CD4-positive, alpha-beta memory T cell (primary cell): ENCODE data around the gene MYOZ1. TPM values are rescaled to one million over a fixed set of nuclear protein-coding genes. Genes with fewer than 3 reads are reported as not detected.
A peak's percentile ranks its signal among the peaks of the same experiment; 100 is the strongest.

Experiments used
- CTCF ChIA-PET: fragments of 350-600 bp; sonication (Branson Sonifier 250); formaldehyde crosslinking; loops from one replicate; lab custom pipeline; 2021; ENCODE audit warnings: inconsistent platforms; ENCODE audit not compliant: partially characterized antibody; lab: Charles Lee
- POLR2A ChIA-PET: fragments of 350-600 bp; sonication (Branson Sonifier 250); formaldehyde crosslinking; loops from one replicate; lab custom pipeline; 2021; ENCODE audit not compliant: partially characterized antibody; lab: Charles Lee
- DNase-seq, 5 donors: peaks; one replicate each; pipeline versions ENCODE4 v3.0.0 to v3.0.0-alpha.2; 2020 to 2022; ENCODE audit warnings: mixed read lengths in 1 of 5
- H3K27ac ChIP-seq: one replicate; pipeline ENCODE4 v1.7.0; 2013; ENCODE audit warnings: low read depth, low read length
- H3K27me3 ChIP-seq: 2 replicates; pipeline ENCODE4 v1.7.0; 2013; ENCODE audit warnings: mild to moderate bottlenecking, low read length, moderate library complexity; ENCODE audit not compliant: insufficient read depth
- H3K36me3 ChIP-seq: 2 replicates; pipeline ENCODE4 v1.7.0; 2013; ENCODE audit warnings: mild to moderate bottlenecking, low read length, moderate library complexity; ENCODE audit not compliant: insufficient read depth
- H3K4me1 ChIP-seq: 2 replicates; pipeline ENCODE4 v1.7.0; 2013; ENCODE audit warnings: mild to moderate bottlenecking, low read length, moderate library complexity; ENCODE audit not compliant: insufficient read depth
- H3K4me3 ChIP-seq, 2 donors: one replicate each; pipeline ENCODE4 v1.7.0; 2013; ENCODE audit warnings: low read length in 2 of 2, mild to moderate bottlenecking in 1 of 2
- H3K9me3 ChIP-seq, 2 donors: one replicate each; pipeline ENCODE4 v1.7.0; 2013; ENCODE audit warnings: low read length in 2 of 2, control low read depth in 1 of 2; ENCODE audit not compliant: control insufficient read depth in 1 of 2
- H3K27ac Mint-ChIP-seq, 7 donors: one replicate each; pipeline ENCODE4 v1.8.0; 2020 to 2021; ENCODE audit warnings: mixed read lengths in 7 of 7, mild to moderate bottlenecking in 6 of 7, inconsistent platforms in 3 of 7, moderate library complexity in 3 of 7
- H3K27me3 Mint-ChIP-seq, 2 donors: one replicate each; pipeline ENCODE4 v1.8.0; 2020 to 2021; ENCODE audit warnings: mixed read lengths in 2 of 2
- H3K36me3 Mint-ChIP-seq, 2 donors: one replicate each; pipeline ENCODE4 v1.8.0; 2020 to 2021; ENCODE audit warnings: mixed read lengths in 2 of 2, inconsistent platforms in 1 of 2, mild to moderate bottlenecking in 1 of 2
- H3K4me1 Mint-ChIP-seq, 4 donors: one replicate each; pipeline ENCODE4 v1.8.0; 2020 to 2021; ENCODE audit warnings: mixed read lengths in 4 of 4, mild to moderate bottlenecking in 1 of 4
- H3K4me3 Mint-ChIP-seq, 8 donors: one replicate each; pipeline ENCODE4 v1.8.0; 2020 to 2021; ENCODE audit warnings: mixed read lengths in 8 of 8, mild to moderate bottlenecking in 7 of 8, moderate library complexity in 6 of 8, inconsistent platforms in 3 of 8
- H3K9me3 Mint-ChIP-seq, 8 donors: one replicate each; pipeline ENCODE4 v1.8.0; 2020 to 2021; ENCODE audit warnings: mixed read lengths in 8 of 8, mild to moderate bottlenecking in 5 of 8, inconsistent platforms in 3 of 8, moderate library complexity in 1 of 8
- intact Hi-C: fragments of 100-400 bp; cut with micrococcal nuclease; formaldehyde crosslinking; loops from one replicate; pipeline ENCODE4 v1.15.1; 2023
- polyA plus RNA-seq, 2 donors: library from polyadenylated mRNA; unstranded; fragments of 300-500 nt; fragmentation: Illumina TruSeq; gene quantifications; one replicate each; pipeline ENCODE4 v1.2.3, GENCODE V29; 2021
- total RNA-seq, 2 experiments: library from RNA; stranded (reverse); gene quantifications; one replicate each; pipeline ENCODE4 v1.2.3, GENCODE V29; 2021

MYOZ1 gene
- total and polyA plus RNA-seq, 4 experiments from 2014 or later = not detected

- H3K4me1 Mint-ChIP-seq = peaks cover 6 to 8% (median 7%) of the 10 kb centered on the region in 4 donors
- no peaks in the 10 kb centered on the region for H3K36me3 ChIP-seq
- H3K4me3 ChIP-seq = no peak overlapping the region
- peaks cover 10 to 16% of the 10 kb centered on the region in 2 donors for H3K27me3 Mint-ChIP-seq
- CTCF ChIA-PET = interaction anchor here (2.5 to 12.2 kb wide), 2 partner anchors 114 to 133 kb away, joined by 5 to 312 read pairs; no protein-coding TSS in a partner anchor
- no peak overlapping the region for H3K27ac ChIP-seq
- DNase-seq = no peak
- intact Hi-C loops = no loop called here
- H3K27ac Mint-ChIP-seq = peak overlapping the region in 1 of 7 donors; percentile 0
- no peaks in the 10 kb centered on the region for H3K27me3 ChIP-seq
- POLR2A ChIA-PET = no interaction called here
- H3K9me3 Mint-ChIP-seq = no peaks in the 10 kb centered on the region
- no peaks in the 10 kb centered on the region for H3K9me3 ChIP-seq
- no peaks in the 10 kb centered on the region for H3K36me3 Mint-ChIP-seq
- peak overlapping the region in 3 of 8 donors; percentile 64 to 68 (median 65) for H3K4me3 Mint-ChIP-seq
- H3K4me1 ChIP-seq = no peaks in the 10 kb centered on the region
Observed at GRCh38 chr10:73646598-73647041, 5.3 kb upstream of the MYOZ1 start.

GRCh38 chr10:73645251-73645650 lies 4.0 kb upstream of the MYOZ1 start:
- H3K27me3 Mint-ChIP-seq = peaks cover 5 to 17% of the 10 kb centered on the region in 2 donors
- ChIA-PET POLR2A (no interaction called here), CTCF (interaction anchor here (1.1 to 12.2 kb wide), 9 partner anchors 20 to 169 kb away, joined by 3 to 312 read pairs (median 6); no protein-coding TSS in a partner anchor)

GRCh38 chr10:73644767-73645166 lies 3.5 kb upstream of the MYOZ1 start:
- peak overlapping the region in 1 of 8 donors; percentile 7 for H3K4me3 Mint-ChIP-seq
- H3K4me1 ChIP-seq = no peaks in the 10 kb centered on the region
- H3K36me3 ChIP-seq = no peaks in the 10 kb centered on the region
- H3K27me3 Mint-ChIP-seq = peaks cover 5 to 17% of the 10 kb centered on the region in 2 donors
- peak overlapping the region in 3 of 7 donors; percentile 3 to 65 (median 49) for H3K27ac Mint-ChIP-seq
- H3K27me3 ChIP-seq = no peaks in the 10 kb centered on the region
- H3K36me3 Mint-ChIP-seq = no peaks in the 10 kb centered on the region
- intact Hi-C loops = loop anchor here (1.0 kb wide), 3 partner anchors 19 to 380 kb away; no protein-coding TSS in a partner anchor
- CTCF ChIA-PET = interaction anchor here (1.1 to 12.2 kb wide), 13 partner anchors 16 to 381 kb away, joined by 3 to 312 read pairs (median 5); no protein-coding TSS in a partner anchor
- H3K4me1 Mint-ChIP-seq = peaks cover 6 to 8% (median 7%) of the 10 kb centered on the region in 4 donors
- DNase-seq = no peak
- no peak overlapping the region for H3K4me3 ChIP-seq
- H3K9me3 ChIP-seq = no peaks in the 10 kb centered on the region
- POLR2A ChIA-PET = no interaction called here
- no peak overlapping the region for H3K27ac ChIP-seq
- H3K9me3 Mint-ChIP-seq = no peaks in the 10 kb centered on the region

More at GRCh38 chr10:73645251-73645650, 4.0 kb upstream of the MYOZ1 start:
- Histone ChIP-seq H3K27ac (no peak overlapping the region), H3K4me3 (no peak overlapping the region), H3K9me3 (no peaks in the 10 kb centered on the region), H3K36me3 (no peaks in the 10 kb centered on the region), H3K4me1 (no peaks in the 10 kb centered on the region), H3K27me3 (no peaks in the 10 kb centered on the region)
- H3K36me3 Mint-ChIP-seq = no peaks in the 10 kb centered on the region
- intact Hi-C loops = no loop called here
- H3K4me1 Mint-ChIP-seq = peaks cover 6 to 8% (median 7%) of the 10 kb centered on the region in 4 donors
- no peaks in the 10 kb centered on the region for H3K9me3 Mint-ChIP-seq
- H3K4me3 Mint-ChIP-seq = no peak overlapping the region
- peak overlapping the region in 1 of 7 donors; percentile 59 for H3K27ac Mint-ChIP-seq
- DNase-seq = no peak

GRCh38 chr10:73644015-73644743 lies 2.9 kb upstream of the MYOZ1 start:
- no peaks in the 10 kb centered on the region for H3K36me3 ChIP-seq
- peak overlapping the region in 3 of 8 donors; percentile 7 to 26 (median 21) for H3K4me3 Mint-ChIP-seq
- no peaks in the 10 kb centered on the region for H3K9me3 ChIP-seq
- POLR2A ChIA-PET = interaction anchor here (0.7 to 1.1 kb wide), 2 partner anchors 19 to 108 kb away, joined by 3 to 4 read pairs; no protein-coding TSS in a partner anchor
- no peaks in the 10 kb centered on the region for H3K9me3 Mint-ChIP-seq
- no peaks in the 10 kb centered on the region for H3K4me1 ChIP-seq
- peaks cover 3 to 8% (median 7%) of the 10 kb centered on the region in 4 donors for H3K4me1 Mint-ChIP-seq
- peak; percentile 49 to 65 (median 63) for DNase-seq
- intact Hi-C loops = loop anchor here (1.0 kb wide), 3 partner anchors 19 to 380 kb away; no protein-coding TSS in a partner anchor
- H3K4me3 ChIP-seq = no peak overlapping the region
- peak overlapping the region; percentile 3 to 82 (median 49) for H3K27ac Mint-ChIP-seq
- no peaks in the 10 kb centered on the region for H3K27me3 ChIP-seq
- no peak overlapping the region for H3K27ac ChIP-seq
- CTCF ChIA-PET = interaction anchor here (0.7 to 12.2 kb wide), 29 partner anchors 12 to 384 kb away, joined by 3 to 312 read pairs (median 4); partner anchors contain the start of gene USP54
- peaks cover 3 to 14% of the 10 kb centered on the region in 2 donors for H3K27me3 Mint-ChIP-seq
- no peaks in the 10 kb centered on the region for H3K36me3 Mint-ChIP-seq

- no peaks in the 10 kb centered on the region for H3K36me3 Mint-ChIP-seq
- Histone ChIP-seq H3K4me1 (no peaks in the 10 kb centered on the region), H3K27me3 (no peaks in the 10 kb centered on the region), H3K4me3 (no peak overlapping the region), H3K27ac (no peak overlapping the region), H3K9me3 (no peaks in the 10 kb centered on the region), H3K36me3 (no peaks in the 10 kb centered on the region)
- POLR2A ChIA-PET = interaction anchor here (1.1 kb wide), 1 partner anchor 107 kb away, joined by 4 read pairs; no protein-coding TSS in a partner anchor
- no peak for DNase-seq
- peaks cover 3 to 8% (median 7%) of the 10 kb centered on the region in 4 donors for H3K4me1 Mint-ChIP-seq
- CTCF ChIA-PET = interaction anchor here (0.7 to 12.2 kb wide), 25 partner anchors 11 to 383 kb away, joined by 3 to 312 read pairs (median 4); partner anchors contain the start of gene USP54
- H3K4me3 Mint-ChIP-seq = no peak overlapping the region
- no peaks in the 10 kb centered on the region for H3K9me3 Mint-ChIP-seq
- peaks cover 3 to 9% of the 10 kb centered on the region in 2 donors for H3K27me3 Mint-ChIP-seq
- no peak overlapping the region for H3K27ac Mint-ChIP-seq
- intact Hi-C loops = no loop called here
Observed at GRCh38 chr10:73643362-73643761, 2.1 kb upstream of the MYOZ1 start.

- Histone ChIP-seq H3K9me3 (no peaks in the 10 kb centered on the region), H3K4me1 (no peaks in the 10 kb centered on the region), H3K27ac (no peak overlapping the region), H3K4me3 (no peak overlapping the region), H3K36me3 (no peaks in the 10 kb centered on the region), H3K27me3 (no peaks in the 10 kb centered on the region)
- Mint-ChIP-seq H3K9me3 (no peaks in the 10 kb centered on the region), H3K27ac (no peak overlapping the region), H3K4me3 (no peak overlapping the region), H3K27me3 (peaks cover 4 to 9% of the 10 kb centered on the region in 2 donors), H3K36me3 (no peaks in the 10 kb centered on the region), H3K4me1 (peaks cover 3 to 5% (median 5%) of the 10 kb centered on the region in 4 donors)
- intact Hi-C loops = no loop called here
- ChIA-PET POLR2A (no interaction called here), CTCF (interaction anchor here (0.6 to 2.6 kb wide), 2 partner anchors 110 to 182 kb away, joined by 4 to 9 read pairs; no protein-coding TSS in a partner anchor)
- no peak for DNase-seq
Observed at GRCh38 chr10:73639286-73639685, 2.0 kb downstream of the MYOZ1 start.

- no peaks in the 10 kb centered on the region for H3K36me3 Mint-ChIP-seq
Observed at GRCh38 chr10:73635781-73636180, 5.5 kb downstream of the MYOZ1 start.

More at GRCh38 chr10:73635781-73636180, 5.5 kb downstream of the MYOZ1 start:
- Mint-ChIP-seq H3K4me3 (no peak overlapping the region), H3K27me3 (peaks cover 0 to 1% of the 10 kb centered on the region in 2 donors), H3K4me1 (no peaks in the 10 kb centered on the region), H3K9me3 (no peaks in the 10 kb centered on the region), H3K27ac (peak overlapping the region in 2 of 7 donors; percentile 1 to 5)
- Histone ChIP-seq H3K9me3 (no peaks in the 10 kb centered on the region), H3K27me3 (no peaks in the 10 kb centered on the region), H3K36me3 (no peaks in the 10 kb centered on the region), H3K4me1 (no peaks in the 10 kb centered on the region), H3K27ac (no peak overlapping the region), H3K4me3 (no peak overlapping the region)
- intact Hi-C loops = no loop called here
- ChIA-PET CTCF (interaction anchor here (1.5 kb wide), 1 partner anchor 104 kb away, joined by 3 read pairs; no protein-coding TSS in a partner anchor), POLR2A (interaction anchor here (1.0 kb wide), 1 partner anchor 9 kb away, joined by 4 read pairs; no protein-coding TSS in a partner anchor)
- no peak for DNase-seq
